ENCODE measurements around the gene PDGFRA. TPM values are rescaled to one million over a fixed set of nuclear protein-coding genes. Genes with fewer than 3 reads are reported as not detected.

The PDGFRA gene
- total and polyA plus RNA-seq, 4 donors, result 6.5 to 37.0 (median 7.6) TPM

- Histone ChIP-seq H3K27ac (ENCODE audit: low read depth in 1 of 2, low read length in 2 of 2) (no peak overlapping the region), H3K4me3 (ENCODE audit: low read depth in 1 of 3, low read length in 3 of 3) (no peak overlapping the region), H3K4me1 (ENCODE audit: control insufficient read depth in 4 of 4, insufficient read depth in 4 of 4, low read length in 3 of 4) (no peaks in the 10 kb centered on the region), H3K9ac (ENCODE audit: low read depth in 1 of 2, low read length in 2 of 2) (no peak overlapping the region), H3K27me3 (ENCODE audit: control insufficient read depth in 4 of 4, insufficient read depth in 4 of 4, low read length in 3 of 4) (no peaks in the 10 kb centered on the region), H3K36me3 (ENCODE audit: control insufficient read depth in 4 of 4, insufficient read depth in 3 of 4, low read depth in 1 of 4, low read length in 3 of 4) (no peaks in the 10 kb centered on the region), H3K9me3 (ENCODE audit: control insufficient read depth in 4 of 4, low read length in 3 of 4) (peaks cover 0 to 3% (median 0%) of the 10 kb centered on the region in 4 donors)
- no peak for DNase-seq (ENCODE audit: low spot score)
- TF ChIP-seq, protein P1, sequence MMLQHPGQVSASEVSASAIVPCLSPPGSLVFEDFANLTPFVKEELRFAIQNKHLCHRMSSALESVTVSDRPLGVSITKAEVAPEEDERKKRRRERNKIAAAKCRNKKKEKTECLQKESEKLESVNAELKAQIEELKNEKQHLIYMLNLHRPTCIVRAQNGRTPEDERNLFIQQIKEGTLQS (IDR thresholded peaks at IDR 0.05), result no peak
- TF ChIP-seq FOXA1 (IDR thresholded peaks at IDR 0.05), result no peak
- TF ChIP-seq JUND (IDR thresholded peaks at IDR 0.05), result no peak
- no peak for TF ChIP-seq HNF4G (IDR thresholded peaks at IDR 0.05)
- TF ChIP-seq TAF1 (conservative IDR thresholded peaks at IDR 0.05), result no peak
- TF ChIP-seq FOXA2 (IDR thresholded peaks at IDR 0.05), result no peak
- TF ChIP-seq GABPA (IDR thresholded peaks at IDR 0.05 in 1 of 2, conservative IDR thresholded peaks at IDR 0.05 in 1 of 2), result no peak
- TF ChIP-seq, protein P2, sequence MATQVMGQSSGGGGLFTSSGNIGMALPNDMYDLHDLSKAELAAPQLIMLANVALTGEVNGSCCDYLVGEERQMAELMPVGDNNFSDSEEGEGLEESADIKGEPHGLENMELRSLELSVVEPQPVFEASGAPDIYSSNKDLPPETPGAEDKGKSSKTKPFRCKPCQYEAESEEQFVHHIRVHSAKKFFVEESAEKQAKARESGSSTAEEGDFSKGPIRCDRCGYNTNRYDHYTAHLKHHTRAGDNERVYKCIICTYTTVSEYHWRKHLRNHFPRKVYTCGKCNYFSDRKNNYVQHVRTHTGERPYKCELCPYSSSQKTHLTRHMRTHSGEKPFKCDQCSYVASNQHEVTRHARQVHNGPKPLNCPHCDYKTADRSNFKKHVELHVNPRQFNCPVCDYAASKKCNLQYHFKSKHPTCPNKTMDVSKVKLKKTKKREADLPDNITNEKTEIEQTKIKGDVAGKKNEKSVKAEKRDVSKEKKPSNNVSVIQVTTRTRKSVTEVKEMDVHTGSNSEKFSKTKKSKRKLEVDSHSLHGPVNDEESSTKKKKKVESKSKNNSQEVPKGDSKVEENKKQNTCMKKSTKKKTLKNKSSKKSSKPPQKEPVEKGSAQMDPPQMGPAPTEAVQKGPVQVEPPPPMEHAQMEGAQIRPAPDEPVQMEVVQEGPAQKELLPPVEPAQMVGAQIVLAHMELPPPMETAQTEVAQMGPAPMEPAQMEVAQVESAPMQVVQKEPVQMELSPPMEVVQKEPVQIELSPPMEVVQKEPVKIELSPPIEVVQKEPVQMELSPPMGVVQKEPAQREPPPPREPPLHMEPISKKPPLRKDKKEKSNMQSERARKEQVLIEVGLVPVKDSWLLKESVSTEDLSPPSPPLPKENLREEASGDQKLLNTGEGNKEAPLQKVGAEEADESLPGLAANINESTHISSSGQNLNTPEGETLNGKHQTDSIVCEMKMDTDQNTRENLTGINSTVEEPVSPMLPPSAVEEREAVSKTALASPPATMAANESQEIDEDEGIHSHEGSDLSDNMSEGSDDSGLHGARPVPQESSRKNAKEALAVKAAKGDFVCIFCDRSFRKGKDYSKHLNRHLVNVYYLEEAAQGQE (IDR thresholded peaks at IDR 0.05), result no peak
- TF ChIP-seq SP1 (IDR thresholded peaks at IDR 0.05), result no peak
- WGBS, result 95% methylated on average over 5 of the region's 5 CpGs
Measured at GRCh38 chr4:54199919-54200318, 29.2 kb upstream of the PDGFRA start.

- Histone ChIP-seq H3K27ac (ENCODE audit: low read depth in 1 of 2, low read length in 2 of 2) (no peak overlapping the region), H3K4me1 (ENCODE audit: control insufficient read depth in 4 of 4, insufficient read depth in 4 of 4, low read length in 3 of 4) (peaks cover 0 to 1% (median 0%) of the 10 kb centered on the region in 4 donors), H3K36me3 (ENCODE audit: control insufficient read depth in 4 of 4, insufficient read depth in 3 of 4, low read depth in 1 of 4, low read length in 3 of 4) (no peaks in the 10 kb centered on the region), H3K9me3 (ENCODE audit: control insufficient read depth in 4 of 4, low read length in 3 of 4) (no peaks in the 10 kb centered on the region), H3K4me3 (ENCODE audit: low read depth in 1 of 3, low read length in 3 of 3) (no peak overlapping the region), H3K9ac (ENCODE audit: low read depth in 1 of 2, low read length in 2 of 2) (no peak overlapping the region), H3K27me3 (ENCODE audit: control insufficient read depth in 4 of 4, insufficient read depth in 4 of 4, low read length in 3 of 4) (peaks cover 0 to 3% (median 0%) of the 10 kb centered on the region in 4 donors)
- WGBS, result 84% methylated on average over 2 of the region's 2 CpGs
- no peak for DNase-seq (ENCODE audit: low spot score)
- TF ChIP-seq, protein P1 (IDR thresholded peaks at IDR 0.05), result no peak
- TF ChIP-seq, protein P2 (IDR thresholded peaks at IDR 0.05), result no peak
Measured at GRCh38 chr4:54209617-54210016, 19.5 kb upstream of the PDGFRA start.

DNA sequence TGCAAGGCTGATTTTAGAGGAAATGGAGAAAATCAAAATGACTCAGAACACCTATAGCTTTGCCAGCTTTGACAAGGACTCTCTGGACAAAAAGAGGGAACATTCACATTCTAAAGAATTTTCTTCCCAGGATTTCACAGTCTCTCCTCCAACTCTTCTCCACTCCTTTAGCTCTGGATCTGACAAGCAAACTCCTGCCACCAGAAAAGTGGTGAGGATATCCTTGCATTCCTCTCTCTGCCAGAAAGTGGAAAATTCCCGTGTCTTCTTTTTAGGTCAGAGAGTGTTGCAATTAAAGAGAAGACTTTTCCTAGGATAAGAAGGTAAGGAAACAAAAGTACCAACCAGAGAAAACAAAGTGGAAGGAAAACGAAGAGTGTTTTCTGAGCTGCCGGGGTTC lies 16.1 kb upstream of the PDGFRA start:
- no peak for DNase-seq (ENCODE audit: low spot score)
- no peak overlapping the region for H3K27ac ChIP-seq (ENCODE audit: low read depth in 1 of 2, low read length in 2 of 2)
- peaks cover 0 to 3% (median 0%) of the 10 kb centered on the region in 4 donors for H3K27me3 ChIP-seq (ENCODE audit: control insufficient read depth in 4 of 4, insufficient read depth in 4 of 4, low read length in 3 of 4)
- H3K36me3 ChIP-seq (ENCODE audit: control insufficient read depth in 4 of 4, insufficient read depth in 3 of 4, low read depth in 1 of 4, low read length in 3 of 4), result no peaks in the 10 kb centered on the region
- H3K9me3 ChIP-seq (ENCODE audit: control insufficient read depth in 4 of 4, low read length in 3 of 4), result no peaks in the 10 kb centered on the region
- peaks cover 1 to 5% (median 4%) of the 10 kb centered on the region in 4 donors for H3K4me1 ChIP-seq (ENCODE audit: control insufficient read depth in 4 of 4, insufficient read depth in 4 of 4, low read length in 3 of 4)
- H3K4me3 ChIP-seq (ENCODE audit: low read depth in 1 of 3, low read length in 3 of 3), result no peak overlapping the region
- WGBS, result 41% methylated on average over 3 of the region's 3 CpGs
- no peak overlapping the region for H3K9ac ChIP-seq (ENCODE audit: low read depth in 1 of 2, low read length in 2 of 2)
- TF ChIP-seq, protein P1 (IDR thresholded peaks at IDR 0.05), result no peak
- TF ChIP-seq GABPA (IDR thresholded peaks at IDR 0.05 in 1 of 2, conservative IDR thresholded peaks at IDR 0.05 in 1 of 2), result no peak
- TF ChIP-seq, protein P3, sequence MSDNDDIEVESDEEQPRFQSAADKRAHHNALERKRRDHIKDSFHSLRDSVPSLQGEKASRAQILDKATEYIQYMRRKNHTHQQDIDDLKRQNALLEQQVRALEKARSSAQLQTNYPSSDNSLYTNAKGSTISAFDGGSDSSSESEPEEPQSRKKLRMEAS (IDR thresholded peaks at IDR 0.05), result no peak
- no peak for TF ChIP-seq FOXA1 (IDR thresholded peaks at IDR 0.05)
- no peak for TF ChIP-seq EGR1 (IDR thresholded peaks at IDR 0.05; ENCODE audit: low read depth in 2 of 2)
- TF ChIP-seq ZBTB33 (IDR thresholded peaks at IDR 0.05), result no peak
- TF ChIP-seq, protein P2 (IDR thresholded peaks at IDR 0.05), result no peak

Measured in liver (tissue), 9 donors.